ENCODE measurements around the gene HOXB6.

HOXB6 gene

DNA sequence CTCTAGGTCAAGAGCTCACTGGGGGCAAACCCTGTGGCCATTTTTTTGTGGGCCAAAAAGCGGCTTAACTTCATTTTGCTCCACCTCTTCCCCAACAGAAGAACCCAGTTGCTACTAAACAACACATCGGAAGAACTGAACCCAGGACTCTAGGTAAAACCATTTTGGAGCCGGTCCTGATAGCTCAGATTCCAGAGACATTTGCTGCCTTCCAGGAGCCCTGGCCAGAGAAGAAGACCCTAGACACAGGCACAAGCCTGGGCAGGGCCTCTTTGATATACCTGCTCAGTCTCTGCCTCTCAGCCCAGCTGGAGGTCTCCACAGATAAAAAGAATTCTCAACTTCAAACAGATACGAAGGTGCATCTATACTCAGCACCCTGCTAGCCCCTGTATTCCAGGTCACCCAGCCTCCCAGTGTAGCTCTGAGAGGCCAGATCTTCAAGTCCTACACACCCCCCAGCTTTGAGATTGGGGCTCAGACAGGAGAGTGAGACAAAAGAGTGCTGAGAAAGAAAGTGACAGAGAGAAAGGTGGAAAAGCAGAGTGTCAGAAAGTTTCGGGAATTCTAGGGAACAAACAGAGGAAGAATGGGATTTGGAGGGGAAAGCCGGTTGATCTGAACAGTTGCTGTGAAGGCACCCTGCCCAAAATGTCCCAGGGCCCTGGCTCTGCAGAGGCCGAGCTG lies 27.9 kb upstream of the HOXB6 start:
- no peak overlapping the region for H3K27ac ChIP-seq
- no peak for TF ChIP-seq CTCF (conservative IDR thresholded peaks at IDR 0.05)

DNA sequence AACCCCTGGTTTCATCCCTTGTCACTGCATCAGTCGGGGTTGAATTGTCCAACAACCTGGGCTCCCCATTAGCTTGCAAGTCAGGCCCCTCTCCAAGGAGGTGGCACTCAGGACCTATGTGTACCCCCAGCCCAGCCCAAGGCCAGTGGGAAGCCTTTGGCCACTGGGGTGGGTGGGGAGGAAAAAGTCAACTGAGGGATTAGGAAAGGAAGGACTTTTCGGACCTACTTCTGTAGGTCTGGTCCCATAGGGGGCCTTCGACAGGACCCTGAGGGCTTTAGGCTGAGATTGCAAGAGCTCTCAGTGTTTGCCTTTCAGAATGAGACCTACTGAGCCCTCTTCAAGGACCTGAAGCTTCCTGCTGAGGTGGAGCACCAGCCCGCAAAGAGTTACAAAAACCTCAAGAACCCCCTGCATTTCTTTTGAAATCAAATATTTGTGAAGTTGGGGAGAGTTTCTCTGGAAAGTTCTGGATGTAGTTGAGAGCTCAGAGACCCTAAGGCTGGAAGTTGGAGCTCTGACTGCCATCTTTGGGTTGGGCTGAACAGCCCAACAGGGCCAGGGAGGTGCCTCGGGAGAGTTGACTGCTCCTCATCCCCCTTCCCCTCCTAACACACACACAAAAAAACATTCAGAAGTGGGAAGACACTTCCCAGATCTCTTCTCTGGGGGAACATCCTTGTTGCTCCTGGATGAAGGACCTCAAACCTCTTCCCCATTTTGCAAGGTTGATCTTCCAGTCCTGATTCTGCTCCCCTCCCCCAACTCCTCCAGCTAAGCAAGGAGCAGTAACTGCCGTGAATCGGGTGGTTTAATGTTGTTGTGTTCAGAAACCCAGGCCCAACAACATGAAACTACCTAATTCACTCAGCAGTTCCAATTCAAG lies 27.1 kb upstream of the HOXB6 start:
- H3K27ac ChIP-seq = no peak overlapping the region
- no peak for TF ChIP-seq CTCF (conservative IDR thresholded peaks at IDR 0.05)

GRCh38 chr17:48630925-48631692 lies 26.3 kb upstream of the HOXB6 start:
- no peak for TF ChIP-seq CTCF (conservative IDR thresholded peaks at IDR 0.05)
- H3K27ac ChIP-seq = no peak overlapping the region

- no peak overlapping the region for H3K27ac ChIP-seq
- no peak for TF ChIP-seq CTCF (conservative IDR thresholded peaks at IDR 0.05)
These were observed 25.5 kb upstream of the HOXB6 start for GRCh38 chr17:48630009-48630924.

- no peak for TF ChIP-seq CTCF (conservative IDR thresholded peaks at IDR 0.05)
- no peak overlapping the region for H3K27ac ChIP-seq
These were observed 24.6 kb upstream of the HOXB6 start for GRCh38 chr17:48629411-48629759.

DNA sequence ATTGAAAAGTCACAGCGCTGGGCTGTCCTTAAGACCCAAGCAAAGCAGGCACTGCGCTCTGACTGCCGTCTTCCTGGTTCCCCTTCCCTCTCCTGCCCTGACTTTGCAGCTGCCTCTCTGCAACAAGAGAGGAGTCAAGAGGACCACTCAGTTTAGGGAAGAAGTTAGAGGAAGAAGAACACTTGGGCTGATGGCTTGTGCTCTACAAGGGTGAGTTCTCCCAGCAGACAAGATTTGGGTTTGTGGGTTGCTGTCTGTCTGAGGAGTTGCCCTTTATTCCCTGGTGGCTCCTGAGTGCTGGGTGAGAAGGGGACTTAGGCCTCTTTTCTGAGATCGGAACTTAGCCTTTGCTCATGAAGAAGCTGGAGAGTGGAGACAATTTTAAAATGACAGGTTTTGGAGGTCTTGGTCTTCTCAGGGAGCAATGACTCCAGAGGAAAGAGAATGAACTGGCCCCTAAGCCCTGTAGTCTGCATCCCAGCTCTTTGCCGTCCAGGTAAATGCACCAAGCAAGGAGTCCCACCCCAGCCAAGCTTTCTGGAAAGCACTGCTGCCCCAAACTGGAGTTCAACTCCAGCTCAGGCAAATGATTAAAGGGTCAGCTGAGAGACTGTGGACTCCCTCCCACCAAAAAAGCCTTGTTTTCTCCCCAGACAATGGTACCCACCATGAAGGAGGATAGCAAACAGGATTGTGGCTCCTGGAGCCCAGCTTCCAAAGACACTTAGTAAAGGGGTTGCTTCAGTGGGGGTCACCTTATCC lies 24.0 kb upstream of the HOXB6 start:
- no peak for TF ChIP-seq CTCF (conservative IDR thresholded peaks at IDR 0.05)

More for the DNA sequence above, 24.0 kb upstream of the HOXB6 start:
- no peak overlapping the region for H3K27ac ChIP-seq
